ENCODE results near the gene PMEPA1.

Gene PMEPA1

GRCh38 chr20:57710841-57711240, 1.0 kb upstream of the PMEPA1 start:
- DNase-seq = no peak

DNA sequence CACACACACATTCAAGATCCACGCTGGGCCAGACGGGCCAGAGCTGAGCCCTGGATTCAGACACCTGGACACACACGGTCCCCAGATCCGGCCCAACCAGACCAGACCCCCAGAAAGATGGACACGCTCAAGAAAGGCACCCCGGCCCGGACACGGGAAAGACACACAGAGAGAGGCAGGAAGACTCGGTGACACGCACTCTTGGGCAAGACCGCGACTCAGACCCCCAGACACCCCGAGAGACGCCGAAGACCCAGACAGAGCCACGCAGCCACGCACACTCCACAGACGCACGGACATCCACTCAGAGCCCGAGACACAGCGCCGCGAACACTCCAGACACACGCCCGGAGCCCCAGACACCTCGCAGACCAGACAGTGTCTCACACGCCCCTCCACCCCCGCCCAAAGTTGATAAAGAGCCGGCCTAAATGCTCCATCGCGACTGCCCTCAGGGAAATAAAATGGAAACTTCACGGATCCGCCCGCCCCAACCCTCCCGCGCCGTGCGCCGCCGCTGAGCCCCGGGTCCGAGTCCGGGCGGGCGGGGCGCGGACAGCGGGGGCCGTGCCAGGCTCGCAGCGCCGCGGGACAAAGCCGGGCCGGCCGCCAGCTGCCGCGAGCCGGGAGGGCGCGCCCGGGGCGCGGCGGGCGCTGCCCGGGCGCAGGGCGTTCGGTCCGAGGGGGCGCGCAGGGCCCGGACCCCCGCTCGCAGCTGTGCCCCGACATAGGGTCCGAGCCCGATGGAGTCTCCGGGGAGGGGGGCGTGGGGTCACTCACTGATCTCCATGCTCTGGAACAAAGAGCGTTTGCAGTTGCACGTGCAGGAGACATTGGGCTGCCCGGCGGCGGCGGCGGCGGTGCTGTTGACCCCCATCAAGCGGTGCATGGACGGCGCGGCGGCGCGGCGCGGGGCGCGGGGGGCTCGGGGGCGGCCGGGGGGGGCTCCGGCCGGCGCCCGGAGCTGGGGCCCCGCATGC, 831 bp downstream of the PMEPA1 start:
- DNase-seq = peak; percentile 39

- no peak for DNase-seq
Measured at GRCh38 chr20:57707849-57708693, 1.7 kb downstream of the PMEPA1 start.

- no peak for DNase-seq
Measured at GRCh38 chr20:57707320-57707719, 2.5 kb downstream of the PMEPA1 start.

GRCh38 chr20:57705127-57705899, 4.5 kb downstream of the PMEPA1 start:
- no peak for DNase-seq

GRCh38 chr20:57704245-57704644, 5.6 kb downstream of the PMEPA1 start:
- no peak for DNase-seq

DNA sequence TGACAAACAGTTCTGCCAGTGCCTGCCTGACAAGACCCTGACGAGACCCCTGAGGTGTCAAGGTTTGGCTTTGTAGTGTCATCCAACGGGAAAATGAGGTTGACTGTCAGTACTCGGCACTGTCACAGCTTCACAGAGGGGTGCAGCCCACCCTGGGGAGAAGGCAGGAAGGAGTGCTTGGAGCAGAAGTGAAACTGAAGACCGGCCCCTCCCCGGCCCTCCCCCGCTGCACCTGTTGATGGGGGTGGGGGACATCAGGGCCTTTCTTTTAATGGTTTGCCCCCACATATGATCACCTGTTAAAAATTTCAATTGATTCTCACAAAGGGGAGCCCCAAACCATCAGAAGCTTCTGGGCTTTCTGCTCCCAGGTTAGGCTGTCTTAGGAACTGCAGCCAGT, 6.8 kb downstream of the PMEPA1 start:
- DNase-seq = no peak

- no peak for DNase-seq
Measured at GRCh38 chr20:57702521-57702920, 7.3 kb downstream of the PMEPA1 start.

DNA sequence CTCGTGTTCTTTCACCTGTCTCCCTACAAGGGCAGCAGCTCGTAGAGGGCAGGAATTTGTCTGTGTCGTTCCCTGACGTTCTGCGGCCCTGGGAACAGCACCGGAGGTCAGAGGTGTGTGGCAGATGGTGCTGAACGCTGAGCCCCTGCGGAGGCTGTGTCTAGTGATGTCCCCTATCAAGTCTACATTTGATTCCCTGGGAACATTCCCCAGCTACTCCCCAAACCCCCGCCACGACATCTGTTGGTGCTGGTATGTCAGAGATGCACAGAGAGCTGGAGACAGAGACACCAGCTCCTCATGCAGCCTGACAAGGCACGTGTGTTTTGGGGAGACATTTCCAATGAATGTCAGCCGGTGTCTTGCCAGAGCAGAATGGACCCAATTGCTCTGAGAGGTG, 7.7 kb downstream of the PMEPA1 start:
- DNase-seq = no peak

DNA sequence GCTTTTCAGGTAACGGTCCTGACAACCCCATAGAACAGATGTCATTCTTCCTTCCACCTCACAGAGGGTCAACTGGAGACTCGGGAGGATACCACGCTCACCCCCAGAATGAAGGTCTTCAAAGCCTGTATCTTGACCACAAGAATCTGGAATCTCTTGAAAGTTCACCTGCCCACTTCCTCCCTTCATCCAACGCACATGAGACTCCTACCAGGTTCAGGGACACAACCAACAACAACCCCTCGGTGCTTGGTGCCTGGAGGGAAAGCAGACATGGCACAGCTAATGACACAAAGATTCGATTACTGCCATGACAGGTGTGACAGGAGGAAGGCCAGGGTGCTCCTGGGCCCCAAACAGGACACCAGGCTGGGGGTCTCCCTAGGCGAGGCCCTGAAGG, 8.2 kb downstream of the PMEPA1 start:
- DNase-seq = no peak

DNA sequence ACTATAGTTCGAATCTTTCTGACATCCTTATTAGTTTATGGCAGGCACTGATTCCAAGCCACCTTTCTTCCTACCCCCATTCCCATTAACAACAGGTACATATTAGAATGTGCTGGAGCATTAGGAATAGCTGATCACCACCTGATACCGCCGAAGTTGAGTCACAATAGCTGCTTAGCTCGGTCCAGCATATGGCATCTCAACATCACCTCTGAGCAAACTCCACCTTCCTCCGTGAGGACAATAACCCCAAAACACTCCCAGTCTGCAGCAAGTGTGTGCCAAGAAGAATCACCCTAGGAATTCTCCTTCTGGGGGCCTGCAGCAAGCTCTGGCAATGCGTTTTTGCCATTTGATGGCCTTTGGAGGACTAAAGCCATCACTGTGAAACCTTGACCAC, 8.7 kb downstream of the PMEPA1 start:
- no peak for DNase-seq

GRCh38 chr20:57699395-57699794, 10.4 kb downstream of the PMEPA1 start:
- no peak for DNase-seq

GRCh38 chr20:57698867-57699275, 10.9 kb downstream of the PMEPA1 start:
- DNase-seq = no peak

GRCh38 chr20:57698116-57698866, 11.5 kb downstream of the PMEPA1 start:
- peak; percentile 52 for DNase-seq

DNA sequence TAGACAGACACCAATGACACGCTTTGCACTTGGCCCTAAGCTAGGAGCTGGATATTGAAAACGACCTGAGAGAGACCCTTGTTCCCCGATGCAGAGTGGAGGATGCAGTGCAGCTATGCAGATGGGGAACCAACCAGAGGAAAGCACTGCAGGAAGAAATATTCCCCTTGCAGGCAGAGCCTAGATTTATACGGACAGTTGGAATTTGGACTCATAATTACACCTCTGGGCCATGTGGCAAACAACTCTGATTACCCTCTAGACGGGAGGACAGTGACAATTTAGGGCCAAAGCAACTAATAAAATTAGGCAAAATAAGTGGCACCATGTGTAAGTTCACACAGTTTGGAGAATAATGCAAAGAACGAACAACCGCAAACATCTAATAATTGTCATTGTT, 12.3 kb downstream of the PMEPA1 start:
- DNase-seq = no peak

DNA sequence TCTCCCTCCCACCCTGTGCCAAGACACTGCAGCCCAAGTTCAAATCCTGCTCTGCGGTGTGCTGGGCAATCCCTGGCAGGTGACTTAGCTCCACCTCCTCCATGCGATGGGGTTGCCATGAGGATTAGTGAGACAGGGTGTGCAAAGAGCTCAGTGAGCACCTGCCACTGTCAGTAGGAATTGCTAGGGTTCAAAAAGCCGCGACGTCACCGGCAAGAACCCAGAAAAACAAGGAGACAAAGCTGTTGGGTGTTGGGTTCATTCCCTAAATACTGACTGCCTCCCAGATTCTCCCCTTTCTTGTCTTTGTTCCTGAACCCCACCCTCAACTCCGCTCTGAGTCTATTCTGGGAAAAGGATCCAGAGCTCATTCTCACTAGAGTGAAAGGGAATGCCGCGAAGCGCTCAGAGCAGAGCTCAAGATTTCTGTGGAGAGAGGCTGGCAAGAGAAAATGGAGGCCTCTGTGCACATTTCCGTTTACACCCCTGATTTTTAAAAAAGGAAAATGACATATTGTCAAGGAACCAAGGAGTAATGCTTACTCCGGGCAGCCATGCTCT, 13.3 kb downstream of the PMEPA1 start:
- no peak for DNase-seq

DNA sequence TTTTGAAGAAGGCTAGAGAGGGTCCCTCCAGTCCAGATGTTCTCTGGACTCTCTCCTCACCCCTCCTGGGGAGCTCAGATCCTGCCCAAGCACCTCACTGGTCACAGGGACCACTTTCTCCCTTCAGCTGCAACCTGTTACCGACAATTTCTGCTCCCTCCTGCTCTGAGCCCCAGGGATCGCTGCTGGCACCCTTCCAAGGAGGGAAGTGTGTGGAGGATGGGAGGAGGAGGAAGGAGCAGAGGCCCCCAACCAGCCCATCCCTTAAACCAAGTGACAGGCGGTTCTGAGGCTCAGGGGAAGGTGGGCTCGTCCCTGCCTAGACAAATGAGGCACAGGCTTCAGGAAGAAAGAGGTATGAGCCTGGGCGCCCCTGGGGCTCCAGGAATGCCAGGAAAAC, 13.9 kb downstream of the PMEPA1 start:
- DNase-seq = no peak

DNA sequence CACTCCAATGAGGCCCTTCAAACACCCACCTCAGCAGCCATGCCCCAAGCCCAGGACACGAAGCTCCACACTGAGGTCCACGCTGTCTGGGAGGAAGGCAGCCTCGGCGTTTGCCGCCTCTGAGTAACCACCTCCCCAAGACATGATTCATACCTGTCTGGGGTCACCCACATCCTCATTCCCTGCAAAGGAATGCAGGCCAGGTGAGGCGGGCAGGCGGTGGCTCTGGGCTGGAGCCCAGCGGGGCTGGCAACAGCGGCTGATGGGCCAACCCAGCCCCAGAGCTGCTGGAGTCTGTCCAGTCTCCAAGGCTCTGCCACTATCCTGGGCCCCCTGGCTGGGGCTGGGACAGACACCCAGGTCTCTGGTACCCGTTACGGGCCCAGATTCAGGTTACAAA, 14.8 kb downstream of the PMEPA1 start:
- DNase-seq = no peak

DNA sequence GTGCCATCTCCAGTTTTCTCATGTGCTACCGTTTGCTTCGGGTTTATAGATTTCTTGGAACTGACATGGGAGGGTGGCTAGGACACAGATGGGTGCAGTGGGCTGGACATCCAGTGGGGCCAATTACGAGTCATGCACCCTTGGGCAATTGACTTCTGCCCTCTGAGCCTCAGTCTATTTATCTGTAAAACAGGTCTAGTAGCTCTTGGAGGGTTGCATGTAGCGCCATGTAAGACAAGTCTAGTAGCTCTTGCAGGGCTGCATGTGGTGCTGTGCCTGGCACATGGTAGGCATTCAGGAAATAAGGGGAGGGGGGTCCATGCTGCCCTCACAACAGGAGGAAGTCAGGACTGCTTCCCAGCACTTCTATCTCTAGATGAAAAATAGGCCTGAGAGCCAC, 15.3 kb downstream of the PMEPA1 start:
- no peak for DNase-seq

GRCh38 chr20:57693670-57694329, 16.0 kb downstream of the PMEPA1 start:
- DNase-seq = no peak

GRCh38 chr20:57693002-57693582, 16.7 kb downstream of the PMEPA1 start:
- DNase-seq = no peak

All from activated CD4-positive, alpha-beta T cell treated with anti-CD3 and anti-CD28 coated beads for 1 hour (primary cell).